SK-N-SH (cell line): ENCODE data around the gene CNKSR2. TPM values are rescaled to one million over a fixed set of nuclear protein-coding genes. Genes with fewer than 3 reads are reported as not detected.

ENCODE experiments used
- CTCF ChIA-PET: fragments of 300-600, 350-600 bp; formaldehyde crosslinking; extraction: SDS; loops from one replicate; lab custom pipeline; 2021; lab: Yijun Ruan, JAX
- POLR2A ChIA-PET: fragments of 350-600 bp; sonication (Branson Sonifier 250); formaldehyde crosslinking; extraction: SDS; loops from one replicate; lab custom pipeline; 2020; ENCODE audit warnings: antibody characterized with exemption, inconsistent platforms; lab: Yijun Ruan, JAX
- DNase-seq: peaks from one replicate; pipeline ENCODE4 v3.0.0; 2012
- H2AFZ ChIP-seq: fragments of 200-600 bp; sonication (generic); 2 replicates; pipeline ENCODE4 v1.8.1; 2016; ENCODE audit warnings: antibody characterized with exemption, mild to moderate bottlenecking, low read depth
- H3F3A ChIP-seq: fragments of 200-600 bp; sonication (generic); replicated peaks from 2 replicates; pipeline ENCODE3; 2016; ENCODE audit warnings: antibody characterized with exemption, mild to moderate bottlenecking; ENCODE audit not compliant: insufficient read depth
- H3K27ac ChIP-seq, 2 experiments: fragments of 200-500 bp in 1 of 2; fragments of 200-600 bp in 1 of 2; sonication (Bioruptor generic) in 1 of 2; sonication (generic), shearing (Covaris generic) in 1 of 2; 2 replicates each; pipeline versions ENCODE4 v1.5.1 to v1.6.1; 2014 to 2016; ENCODE audit warnings: low read depth in 2 of 2, inconsistent platforms in 1 of 2, low read length in 1 of 2, mild to moderate bottlenecking in 1 of 2, mixed read lengths in 1 of 2
- H3K27me3 ChIP-seq: fragments of 200-600 bp; sonication (generic), shearing (Covaris generic); 2 replicates; pipeline ENCODE4 v1.6.1; 2016; ENCODE audit warnings: mixed run types; ENCODE audit not compliant: insufficient read depth
- H3K36me3 ChIP-seq, 2 experiments: fragments of 200-500 bp in 1 of 2; fragments of 200-600 bp in 1 of 2; sonication (Bioruptor generic) in 1 of 2; sonication (generic) in 1 of 2; replicated peaks in 1 of 2; 2 replicates each; pipeline versions ENCODE3 to v1.5.1; 2014 to 2016; ENCODE audit warnings: low read length in 1 of 2, mild to moderate bottlenecking in 1 of 2; ENCODE audit not compliant: insufficient read depth in 2 of 2, control insufficient read depth in 1 of 2
- H3K4me1 ChIP-seq, 2 experiments: fragments of 200-500 bp in 1 of 2; fragments of 200-600 bp in 1 of 2; sonication (Bioruptor generic) in 1 of 2; sonication (generic), shearing (Covaris generic) in 1 of 2; 2 replicates each; pipeline versions ENCODE4 v1.5.1 to v1.6.1; 2014 to 2016; ENCODE audit warnings: low read depth in 1 of 2, low read length in 1 of 2, mixed run types in 1 of 2; ENCODE audit not compliant: insufficient read depth in 2 of 2, control insufficient read depth in 1 of 2
- H3K4me2 ChIP-seq: fragments of 200-600 bp; sonication (generic), shearing (Covaris generic); 2 replicates; pipeline ENCODE4 v1.6.1; 2017; ENCODE audit warnings: mixed run types
- H3K4me3 ChIP-seq, 2 experiments: fragments of 200-500 bp in 1 of 2; fragments of 200-600 bp in 1 of 2; sonication (Bioruptor generic) in 1 of 2; sonication (generic), shearing (Covaris generic) in 1 of 2; 2 replicates each; pipeline versions ENCODE4 v1.5.1 to v1.8.1; 2014 to 2016; ENCODE audit warnings: low read depth in 2 of 2, inconsistent platforms in 1 of 2, low read length in 1 of 2, mild to moderate bottlenecking in 1 of 2, mixed read lengths in 1 of 2, moderate library complexity in 1 of 2
- H3K79me2 ChIP-seq: fragments of 200-600 bp; sonication (generic); 2 replicates; pipeline ENCODE4 v1.8.1; 2017; ENCODE audit warnings: mild to moderate bottlenecking; ENCODE audit not compliant: insufficient read depth
- H3K9ac ChIP-seq: fragments of 200-600 bp; sonication (generic); 2 replicates; pipeline ENCODE4 v1.6.1; 2017; ENCODE audit warnings: mixed run types
- H3K9me2 ChIP-seq: fragments of 200-600 bp; sonication (generic); 2 replicates; pipeline ENCODE4 v1.6.1; 2017; ENCODE audit warnings: mixed run types
- H3K9me3 ChIP-seq: fragments of 200-600 bp; sonication (generic); 2 replicates; pipeline ENCODE4 v1.6.1; 2017; ENCODE audit warnings: mixed run types, mild to moderate bottlenecking, moderate library complexity
- H4K20me1 ChIP-seq: fragments of 200-600 bp; sonication (generic); 2 replicates; pipeline ENCODE4 v1.6.1; 2017; ENCODE audit warnings: mild to moderate bottlenecking, mixed run types; ENCODE audit not compliant: insufficient read depth
- CHD2 ChIP-seq: fragments of 150-350 bp; IDR thresholded peaks from 2 replicates; pipeline ENCODE4 v1.6.1; 2018; ENCODE audit warnings: low read length; ENCODE audit not compliant: partially characterized antibody
- CTCF ChIP-seq: fragments of 200-600 bp; sonication (generic); IDR thresholded peaks from 2 replicates; pipeline ENCODE4 v1.6.1; 2017; ENCODE audit warnings: antibody characterized with exemption, mild to moderate bottlenecking, moderate library complexity
- ELF1 ChIP-seq: IDR thresholded peaks from 2 replicates; pipeline ENCODE4 v1.4.0; 2012
- EP300 ChIP-seq, 2 experiments: IDR thresholded peaks; 2 replicates each; pipeline versions ENCODE4 v1.4.0 to v1.6.1; 2012; ENCODE audit warnings: borderline replicate concordance in 1 of 2, low read depth in 1 of 2, low read length in 1 of 2
- FOSL2 ChIP-seq: IDR thresholded peaks from 2 replicates; pipeline ENCODE4 v1.4.0; 2012; ENCODE audit warnings: low read depth, mild to moderate bottlenecking, moderate library complexity, borderline replicate concordance
- FOXM1 ChIP-seq: IDR thresholded peaks from 2 replicates; pipeline ENCODE4 v1.4.0; 2012; ENCODE audit warnings: low read depth, mild to moderate bottlenecking
- GABPA ChIP-seq: IDR thresholded peaks from 2 replicates; pipeline ENCODE4 v1.4.0; 2012; ENCODE audit warnings: low read depth, mild to moderate bottlenecking
- GATA2 ChIP-seq: sonication (generic); formaldehyde crosslinking; IDR thresholded peaks from 2 replicates; pipeline ENCODE4 v1.5.0; 2020; ENCODE audit warnings: mild to moderate bottlenecking, missing genetic modification reagents
- JUND ChIP-seq: IDR thresholded peaks from 2 replicates; pipeline ENCODE4 v1.4.0; 2012
- MAX ChIP-seq: IDR thresholded peaks from 2 replicates; pipeline ENCODE4 v1.4.0; 2012; ENCODE audit warnings: low read depth
- MEF2A ChIP-seq: IDR thresholded peaks from 2 replicates; pipeline ENCODE4 v1.4.0; 2012; ENCODE audit warnings: low read depth, borderline replicate concordance
- MXI1 ChIP-seq: IDR thresholded peaks from 2 replicates; pipeline ENCODE4 v1.6.1; 2012; ENCODE audit warnings: mild to moderate bottlenecking, low read depth, low read length, improper control_type of control experiment
- NRF1 ChIP-seq: IDR thresholded peaks from 2 replicates; pipeline ENCODE4 v1.6.1; 2012; ENCODE audit warnings: low read depth, mild to moderate bottlenecking, low read length
- PBX3 ChIP-seq: IDR thresholded peaks from 2 replicates; pipeline ENCODE4; 2012
- POLR2AphosphoS5 ChIP-seq: IDR thresholded peaks from 2 replicates; pipeline ENCODE4 v1.6.1; 2012; ENCODE audit warnings: low read depth, low read length
- RFX5 ChIP-seq: IDR thresholded peaks from 2 replicates; pipeline ENCODE4 v1.6.1; 2012; ENCODE audit warnings: mild to moderate bottlenecking, improper control_type of control experiment, low read length
- RXRA ChIP-seq: IDR thresholded peaks from 2 replicates; pipeline ENCODE4 v1.4.0; 2012; ENCODE audit warnings: low read depth, mild to moderate bottlenecking, borderline replicate concordance
- SMC3 ChIP-seq: IDR thresholded peaks from 2 replicates; pipeline ENCODE4 v1.6.1; 2012; ENCODE audit warnings: low read depth, low read length, improper control_type of control experiment
- TCF12 ChIP-seq: IDR thresholded peaks from 2 replicates; pipeline ENCODE4 v1.4.0; 2012
- TEAD4 ChIP-seq: IDR thresholded peaks from 2 replicates; pipeline ENCODE4 v1.4.0; 2012; ENCODE audit warnings: mild to moderate bottlenecking, borderline replicate concordance; ENCODE audit not compliant: insufficient read depth
- USF1 ChIP-seq: IDR thresholded peaks from 2 replicates; pipeline ENCODE4 v1.4.0; 2012; ENCODE audit warnings: low read depth, borderline replicate concordance
- USF2 ChIP-seq: fragments of 150-350 bp; IDR thresholded peaks from 2 replicates; pipeline ENCODE4 v1.6.1; 2017; ENCODE audit warnings: antibody characterized with exemption, low read length, low read depth, borderline replicate concordance
- YY1 ChIP-seq: IDR thresholded peaks from 2 replicates; pipeline ENCODE4 v1.4.0; 2012; ENCODE audit warnings: low read depth, mild to moderate bottlenecking
- WGBS: methylation state at CpG from one replicate; pipeline ENCODE4 v1.1.6; 2017; ENCODE audit warnings: low lambda C conversion rate; 5-methylcytosine and 5-hydroxymethylcytosine counted together
- polyA plus RNA-seq, 3 experiments: library from polyadenylated mRNA; depleted of rRNA; stranded (reverse); fragments of >200 nt; gene quantifications; 2 replicates each; pipeline ENCODE4 v1.2.3, GENCODE V29; 2012

The CNKSR2 gene
- polyA plus RNA-seq, 1 of the 3 experiments (the other 2 are of a cell fraction) = 0.03 TPM

GRCh38 chrX:21384178-21384577, 10.0 kb downstream of the CNKSR2 start:
- ChIA-PET POLR2A (no interaction called here), CTCF (interaction anchor here (1.0 to 1.2 kb wide), 2 partner anchors 10 to 11 kb away, joined by 3 to 4 read pairs; partner anchors contain the start of gene CNKSR2)
- WGBS = 38% methylated on average over 1 of the region's 1 CpG

GRCh38 chrX:21394792-21395191, 20.6 kb downstream of the CNKSR2 start:
- Histone ChIP-seq H3F3A (no peaks in the 10 kb centered on the region), H3K9me3 (no peaks in the 10 kb centered on the region), H4K20me1 (no peaks in the 10 kb centered on the region), H3K79me2 (no peaks in the 10 kb centered on the region), H3K9ac (no peak overlapping the region), H3K27me3 (no peaks in the 10 kb centered on the region), H3K4me1 (no peaks in the 10 kb centered on the region), H3K4me3 (no peak overlapping the region), H3K36me3 (no peaks in the 10 kb centered on the region), H3K27ac (no peak overlapping the region), H3K4me2 (no peak overlapping the region), H2AFZ (no peak overlapping the region), H3K9me2 (no peaks in the 10 kb centered on the region)
- DNase-seq = no peak
- CTCF ChIA-PET = interaction anchor here (0.8 to 1.1 kb wide), 2 partner anchors 11 to 14 kb away, joined by 3 read pairs; no protein-coding TSS in a partner anchor
- POLR2A ChIA-PET = no interaction called here
- 13% methylated on average over 1 of the region's 1 CpG for WGBS
- TF ChIP-seq CHD2 (no peak), FOXM1 (no peak), EP300 (IDR thresholded peaks at IDR 0.05; ENCODE audit: borderline replicate concordance in 1 of 2, low read depth in 1 of 2, low read length in 1 of 2) (no peak), JUND (no peak), MAX (no peak), GABPA (no peak), POLR2AphosphoS5 (no peak), TCF12 (no peak), RXRA (no peak), USF2 (no peak), SMC3 (no peak), ELF1 (no peak), MXI1 (no peak), PBX3 (no peak), GATA2 (no peak), MEF2A (no peak)

More at GRCh38 chrX:21384178-21384577, 10.0 kb downstream of the CNKSR2 start:
- H3K4me1 ChIP-seq = no peaks in the 10 kb centered on the region
- H3K9ac ChIP-seq = no peak overlapping the region
- no peaks in the 10 kb centered on the region for H3F3A ChIP-seq
- H3K27ac ChIP-seq = no peak overlapping the region
- TF ChIP-seq GABPA = no peak
- TF ChIP-seq CHD2 = no peak
- TF ChIP-seq FOSL2 = no peak
- no peak for TF ChIP-seq TEAD4
- no peak for TF ChIP-seq USF1
- no peak for TF ChIP-seq YY1
- no peak for TF ChIP-seq JUND
- TF ChIP-seq GATA2 = no peak
- TF ChIP-seq EP300 (IDR thresholded peaks at IDR 0.05; ENCODE audit: borderline replicate concordance in 1 of 2, low read depth in 1 of 2, low read length in 1 of 2) = no peak
- no peak for TF ChIP-seq NRF1
- TF ChIP-seq POLR2AphosphoS5 = no peak
- TF ChIP-seq CTCF = no peak
- no peak for TF ChIP-seq RFX5
- DNase-seq = no peak
- no peaks in the 10 kb centered on the region for H3K9me3 ChIP-seq
- no peaks in the 10 kb centered on the region for H4K20me1 ChIP-seq
- H3K79me2 ChIP-seq = no peaks in the 10 kb centered on the region
- no peaks in the 10 kb centered on the region for H3K9me2 ChIP-seq
- no peak overlapping the region for H3K4me3 ChIP-seq
- no peaks in the 10 kb centered on the region for H3K36me3 ChIP-seq
- H3K4me2 ChIP-seq = no peak overlapping the region
- H3K27me3 ChIP-seq = no peaks in the 10 kb centered on the region
- no peak overlapping the region for H2AFZ ChIP-seq
